ENCODE results near the gene NKTR. TPM values are rescaled to one million over a fixed set of nuclear protein-coding genes. Genes with fewer than 3 reads are reported as not detected.

NKTR gene
- total RNA-seq, 1 experiment from 2014 or later, result 39.0 TPM

- POLR2A ChIA-PET, result interaction anchor here (0.5 kb wide), 1 partner anchor 939 kb away, joined by 3 read pairs; no protein-coding TSS in a partner anchor
- no peaks in the 10 kb centered on the region for H3K4me1 ChIP-seq (ENCODE audit: control insufficient read depth, insufficient read depth, low read length)
- no peak overlapping the region for H3K4me3 ChIP-seq (ENCODE audit: low read depth in 2 of 2, low read length in 2 of 2)
- H3K27me3 ChIP-seq (ENCODE audit: control insufficient read depth, insufficient read depth, low read length), result no peaks in the 10 kb centered on the region
- DNase-seq (ENCODE audit: low read depth, low spot score) (no peak), ATAC-seq (no peak)
- BruUV-seq (replicated peaks), result no TSS peak
- H3K36me3 ChIP-seq (ENCODE audit: control insufficient read depth, insufficient read depth, low read length), result peaks cover 45% of the 10 kb centered on the region
- TF ChIP-seq SIN3A (IDR thresholded peaks at IDR 0.05; ENCODE audit: borderline replicate concordance, insufficient read depth, low read depth, low read length) (no peak), POLR2AphosphoS5 (IDR thresholded peaks at IDR 0.05; ENCODE audit: low read depth, low read length) (no peak), TCF7L2 (IDR thresholded peaks at IDR 0.05; ENCODE audit: low read depth, low read length) (no peak), CTCF (IDR thresholded peaks at IDR 0.05) (no peak), REST (IDR thresholded peaks at IDR 0.05; ENCODE audit: insufficient read depth in 1 of 2, low read depth in 2 of 2, low read length in 1 of 2) (no peak)
- no peak overlapping the region for H3K27ac ChIP-seq (ENCODE audit: low read length)
- CTCF ChIA-PET, result interaction anchor here (0.6 kb wide), 1 partner anchor 159 kb away, joined by 3 read pairs; no protein-coding TSS in a partner anchor
- intact Hi-C loops (cut with micrococcal nuclease; ENCODE audit: unreplicated experiment), result no loop called here
- in situ Hi-C loops (cut with HindIII; ENCODE audit: low pct_unique_long_range_greater_than_20kb, low sequenced_read_pairs), result no loop called here
- H3K9me3 ChIP-seq (ENCODE audit: control insufficient read depth, insufficient read depth, low read depth, low read length), result no peaks in the 10 kb centered on the region
Measured at GRCh38 chr3:42640129-42640528, 39.6 kb downstream of the NKTR start.

GRCh38 chr3:42640771-42641370 is 40.4 kb downstream of the NKTR start:
- H3K4me3 ChIP-seq (ENCODE audit: low read depth in 2 of 2, low read length in 2 of 2), result no peak overlapping the region
- intact Hi-C loops (cut with micrococcal nuclease; ENCODE audit: unreplicated experiment), result no loop called here
- H3K27me3 ChIP-seq (ENCODE audit: control insufficient read depth, insufficient read depth, low read length), result no peaks in the 10 kb centered on the region
- ChIA-PET POLR2A (interaction anchor here (0.5 kb wide), 1 partner anchor 939 kb away, joined by 3 read pairs; no protein-coding TSS in a partner anchor), CTCF (interaction anchor here (0.6 kb wide), 1 partner anchor 159 kb away, joined by 3 read pairs; no protein-coding TSS in a partner anchor)
- in situ Hi-C loops (cut with HindIII; ENCODE audit: low pct_unique_long_range_greater_than_20kb, low sequenced_read_pairs), result no loop called here
- H3K4me1 ChIP-seq (ENCODE audit: control insufficient read depth, insufficient read depth, low read length), result no peaks in the 10 kb centered on the region
- TF ChIP-seq REST (IDR thresholded peaks at IDR 0.05; ENCODE audit: insufficient read depth in 1 of 2, low read depth in 2 of 2, low read length in 1 of 2) (no peak), SIN3A (IDR thresholded peaks at IDR 0.05; ENCODE audit: borderline replicate concordance, insufficient read depth, low read depth, low read length) (no peak), POLR2AphosphoS5 (IDR thresholded peaks at IDR 0.05; ENCODE audit: low read depth, low read length) (no peak), TCF7L2 (IDR thresholded peaks at IDR 0.05; ENCODE audit: low read depth, low read length) (no peak), CTCF (IDR thresholded peaks at IDR 0.05) (no peak)
- H3K9me3 ChIP-seq (ENCODE audit: control insufficient read depth, insufficient read depth, low read depth, low read length), result no peaks in the 10 kb centered on the region
- ATAC-seq, result no peak
- DNase-seq (ENCODE audit: low read depth, low spot score), result no peak
- no peak overlapping the region for H3K27ac ChIP-seq (ENCODE audit: low read length)
- no TSS peak for BruUV-seq (replicated peaks)
- peaks cover 45% of the 10 kb centered on the region for H3K36me3 ChIP-seq (ENCODE audit: control insufficient read depth, insufficient read depth, low read length)

Measured in Panc1 (cell line).